ENCODE measurements around the gene RNF148. TPM values are rescaled to one million over a fixed set of nuclear protein-coding genes. Genes with fewer than 3 reads are reported as not detected.

RNF148 gene
- total RNA-seq, 1 experiment from 2014 or later = not detected

DNA sequence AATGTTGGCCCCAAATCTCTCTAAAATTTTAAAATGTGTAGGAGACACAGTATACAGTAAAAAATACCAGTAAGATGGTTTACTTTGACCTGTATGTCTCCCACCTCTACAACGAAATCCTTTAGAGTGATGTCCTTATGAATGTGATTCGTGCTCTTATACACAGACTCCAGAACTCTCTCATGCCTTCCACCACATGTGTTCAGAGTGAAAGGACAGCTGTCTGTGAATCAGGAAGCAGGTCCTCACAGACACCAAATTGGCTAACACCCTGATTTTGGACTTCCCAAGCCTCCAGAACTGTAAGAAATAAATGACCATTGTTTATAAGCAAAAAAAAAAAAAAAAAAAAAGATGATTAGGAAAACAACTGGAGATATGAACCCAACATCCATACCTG, 39.0 kb downstream of the RNF148 start:
- intact Hi-C loops (cut with micrococcal nuclease; ENCODE audit: unreplicated experiment) = no loop called here
- CTCF ChIA-PET = no interaction called here
- BruUV-seq (replicated peaks) = no TSS peak

GRCh38 chr7:122658856-122659255, 43.9 kb downstream of the RNF148 start:
- no peak for DNase-seq
- no peak overlapping the region for H3K4me3 ChIP-seq (ENCODE audit: low read depth, low read length)
- POLR2A ChIA-PET = no interaction called here
- H3K4me1 ChIP-seq = no peaks in the 10 kb centered on the region
- H3K36me3 ChIP-seq (ENCODE audit: control insufficient read depth, insufficient read depth, low read length) = no peaks in the 10 kb centered on the region
- intact Hi-C loops (cut with micrococcal nuclease; ENCODE audit: unreplicated experiment) = no loop called here
- Mint-ChIP-seq H3K27me3 (ENCODE audit: insufficient read depth, unreplicated experiment) (no peaks in the 10 kb centered on the region), H3K4me3 (ENCODE audit: unreplicated experiment) (no peak overlapping the region), H3K4me1 (ENCODE audit: low read depth, unreplicated experiment) (no peaks in the 10 kb centered on the region), H3K9me3 (ENCODE audit: unreplicated experiment) (no peaks in the 10 kb centered on the region), H3K27ac (ENCODE audit: unreplicated experiment) (no peak overlapping the region), H3K36me3 (ENCODE audit: insufficient read depth, unreplicated experiment) (no peaks in the 10 kb centered on the region)
- CTCF ChIA-PET = no interaction called here
- H3K9me3 ChIP-seq = no peaks in the 10 kb centered on the region
- no peaks in the 10 kb centered on the region for H3K27me3 ChIP-seq (replicated peaks; ENCODE audit: control insufficient read depth, insufficient read depth, low read length)
- TF ChIP-seq CTCF (IDR thresholded peaks at IDR 0.05; ENCODE audit: insufficient read depth in 1 of 2, low read depth in 1 of 2, low read length in 1 of 2, severe bottlenecking in 1 of 2, unreplicated experiment in 1 of 2) = no peak
- BruUV-seq (replicated peaks) = no TSS peak

More for the DNA sequence above, 39.0 kb downstream of the RNF148 start:
- Mint-ChIP-seq H3K4me1 (ENCODE audit: low read depth, unreplicated experiment) (no peaks in the 10 kb centered on the region), H3K27me3 (ENCODE audit: insufficient read depth, unreplicated experiment) (no peaks in the 10 kb centered on the region), H3K36me3 (ENCODE audit: insufficient read depth, unreplicated experiment) (no peaks in the 10 kb centered on the region), H3K4me3 (ENCODE audit: unreplicated experiment) (no peak overlapping the region), H3K27ac (ENCODE audit: unreplicated experiment) (no peak overlapping the region), H3K9me3 (ENCODE audit: unreplicated experiment) (peaks cover 16% of the 10 kb centered on the region)
- Histone ChIP-seq H3K4me1 (no peaks in the 10 kb centered on the region), H3K36me3 (ENCODE audit: control insufficient read depth, insufficient read depth, low read length) (no peaks in the 10 kb centered on the region), H3K27me3 (replicated peaks; ENCODE audit: control insufficient read depth, insufficient read depth, low read length) (no peaks in the 10 kb centered on the region), H3K4me3 (ENCODE audit: low read depth, low read length) (no peak overlapping the region), H3K9me3 (no peaks in the 10 kb centered on the region)
- TF ChIP-seq CTCF (IDR thresholded peaks at IDR 0.05; ENCODE audit: insufficient read depth in 1 of 2, low read depth in 1 of 2, low read length in 1 of 2, severe bottlenecking in 1 of 2, unreplicated experiment in 1 of 2) = no peak
- POLR2A ChIA-PET = no interaction called here
- DNase-seq = no peak

DNA sequence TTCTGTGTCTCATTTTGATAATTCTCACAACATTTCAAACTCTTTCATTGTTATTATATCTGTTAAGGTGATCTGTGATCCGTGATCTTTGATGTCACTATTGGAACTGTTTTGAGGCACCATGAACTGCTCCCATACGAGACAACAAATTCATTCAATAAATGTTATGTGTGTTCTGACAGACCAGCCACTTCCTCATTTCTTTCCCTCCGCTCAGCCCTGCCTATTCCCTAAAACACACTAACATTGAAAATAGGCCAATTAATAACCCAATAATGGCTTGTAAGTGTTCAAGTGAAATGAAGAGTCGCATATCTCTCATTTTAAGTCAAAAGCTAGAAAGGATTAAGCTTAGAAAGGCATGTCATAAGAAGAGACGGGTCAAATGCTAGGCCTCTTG, 49.0 kb downstream of the RNF148 start:
- H3K27me3 ChIP-seq (replicated peaks; ENCODE audit: control insufficient read depth, insufficient read depth, low read length) = no peaks in the 10 kb centered on the region

More for the DNA sequence above, 49.0 kb downstream of the RNF148 start:
- Mint-ChIP-seq H3K27ac (ENCODE audit: unreplicated experiment) (no peak overlapping the region), H3K4me1 (ENCODE audit: low read depth, unreplicated experiment) (peaks cover 8% of the 10 kb centered on the region), H3K36me3 (ENCODE audit: insufficient read depth, unreplicated experiment) (no peaks in the 10 kb centered on the region), H3K9me3 (ENCODE audit: unreplicated experiment) (no peaks in the 10 kb centered on the region), H3K27me3 (ENCODE audit: insufficient read depth, unreplicated experiment) (no peaks in the 10 kb centered on the region), H3K4me3 (ENCODE audit: unreplicated experiment) (no peak overlapping the region)
- ChIA-PET CTCF (no interaction called here), POLR2A (no interaction called here)
- TF ChIP-seq CTCF (IDR thresholded peaks at IDR 0.05; ENCODE audit: insufficient read depth in 1 of 2, low read depth in 1 of 2, low read length in 1 of 2, severe bottlenecking in 1 of 2, unreplicated experiment in 1 of 2) = no peak
- no TSS peak for BruUV-seq (replicated peaks)
- Histone ChIP-seq H3K4me1 (no peaks in the 10 kb centered on the region), H3K4me3 (ENCODE audit: low read depth, low read length) (no peak overlapping the region), H3K36me3 (ENCODE audit: control insufficient read depth, insufficient read depth, low read length) (no peaks in the 10 kb centered on the region), H3K9me3 (no peaks in the 10 kb centered on the region)
- DNase-seq = no peak
- intact Hi-C loops (cut with micrococcal nuclease; ENCODE audit: unreplicated experiment) = no loop called here

All from Caco-2 (cell line).